NCI-H1105 treated with DMSO at 0.1 percent for 48 hours (cell line): ENCODE results near the gene DPF1.
A peak's percentile ranks its signal among the peaks of the same experiment; 100 is the strongest.
"Not testable (repeated sequence)": the region's sequence is repeated elsewhere in the genome, so short reads cannot be mapped to it uniquely, and the experiment has no call there.

Experiments used
- DNase-seq: peaks from one replicate; lab custom pipeline; 2025; lab: John Stamatoyannopoulos, UW

The DPF1 gene

DNA sequence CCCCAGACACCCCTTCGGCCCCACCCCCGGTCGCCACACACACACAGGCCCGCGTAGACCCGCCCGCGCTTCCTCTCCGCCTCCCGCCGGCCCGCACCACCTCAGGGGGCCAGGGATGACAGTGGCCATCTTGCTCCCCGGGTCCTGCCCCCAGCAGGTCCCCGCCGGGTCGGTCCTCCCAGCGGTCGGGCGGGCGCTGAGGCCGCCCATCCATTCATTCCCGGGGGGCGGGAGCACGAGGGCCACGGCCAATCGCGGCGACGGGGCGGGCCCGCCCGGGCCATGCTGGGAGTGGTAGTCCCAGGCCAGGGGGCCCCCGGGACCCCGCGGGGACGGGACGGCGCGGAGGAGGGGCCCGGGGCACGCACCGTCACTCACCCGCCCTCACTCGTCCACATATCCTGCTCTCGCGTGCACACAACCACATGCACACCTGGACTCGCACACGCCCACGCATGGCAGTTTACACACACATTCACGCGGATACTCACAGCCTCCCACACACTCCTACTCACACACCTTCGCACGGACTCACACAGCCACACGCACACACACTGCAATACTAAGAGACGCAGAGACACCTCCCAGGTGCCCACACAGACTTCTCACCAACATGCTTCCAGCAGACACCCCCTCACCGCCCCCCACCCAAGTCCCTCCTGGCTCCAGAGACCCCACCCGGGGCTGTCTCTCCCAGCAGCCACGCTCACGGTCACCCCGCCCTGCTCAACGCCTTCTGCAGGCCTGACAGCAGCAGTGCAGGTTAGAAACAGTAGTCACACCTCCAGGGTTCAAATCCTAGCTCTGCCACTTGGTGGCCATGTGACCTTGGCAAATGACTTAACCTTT, at the start of gene DPF1:
TSS of gene DPF1 (minus strand) at position 209 of the 849 bp plus-strand sequence. CDS start at position 129, 80 bp downstream.
- peak; percentile 76 for DNase-seq

DNA sequence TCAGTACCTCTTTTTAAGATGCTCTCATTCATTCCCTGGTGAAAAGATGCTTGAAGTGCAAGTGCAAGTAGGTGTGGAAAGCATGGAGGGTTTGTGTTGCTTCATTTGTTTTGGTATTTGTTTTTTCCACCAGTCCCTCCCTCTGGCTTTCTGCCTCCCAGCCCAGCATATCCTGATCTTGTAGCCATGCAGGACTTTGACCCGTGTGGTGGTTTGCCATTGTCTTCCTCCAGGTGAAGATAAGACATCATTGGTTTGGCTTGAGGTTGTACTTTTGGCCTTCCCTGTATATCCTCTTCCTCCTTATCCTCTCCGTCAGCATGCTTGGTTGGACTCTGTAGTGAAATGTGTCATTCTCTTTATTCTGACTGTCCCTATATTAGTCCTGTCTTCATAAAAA, 49.5 kb upstream of the DPF1 start:
- no peak for DNase-seq

- no peak for DNase-seq
Observed at GRCh38 chr19:38270587-38271167, 46.7 kb upstream of the DPF1 start.

GRCh38 chr19:38268539-38268938, 44.5 kb upstream of the DPF1 start:
- no peak for DNase-seq

DNA sequence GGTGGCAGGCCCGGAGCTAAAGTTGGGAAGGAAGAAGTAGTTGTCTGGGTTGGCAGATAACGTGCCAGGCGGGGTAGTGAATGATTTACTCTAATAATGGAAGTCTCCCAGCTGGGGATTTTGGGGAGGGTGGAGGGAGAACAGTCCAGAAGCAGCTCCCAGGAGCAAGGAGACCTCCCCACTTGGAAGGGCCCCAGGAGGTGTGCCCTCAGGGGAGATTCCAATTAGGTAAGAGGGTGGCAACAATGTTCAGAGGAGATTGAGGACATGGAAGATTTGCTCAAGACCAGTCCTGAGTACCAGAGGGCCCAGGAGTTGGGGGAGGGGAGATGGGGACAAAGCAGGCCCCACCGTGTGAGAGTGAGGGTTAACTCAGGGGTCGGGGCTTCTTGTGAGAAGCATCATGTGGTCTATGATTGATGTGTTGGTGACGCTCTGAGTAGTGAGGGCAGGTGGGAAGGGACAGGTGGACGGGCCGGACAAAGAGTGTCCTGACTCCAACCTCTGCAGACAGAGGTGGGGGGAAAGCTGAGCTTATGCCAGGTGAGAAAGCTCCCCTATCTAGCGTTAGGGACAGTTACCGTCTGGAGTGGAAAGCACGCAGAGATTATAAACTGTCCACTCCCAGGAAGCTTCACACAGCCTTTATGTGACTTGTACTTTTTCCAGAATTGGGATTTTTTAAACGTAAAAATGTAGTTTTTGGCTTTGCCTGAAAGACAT, 43.9 kb upstream of the DPF1 start:
- no peak for DNase-seq

DNA sequence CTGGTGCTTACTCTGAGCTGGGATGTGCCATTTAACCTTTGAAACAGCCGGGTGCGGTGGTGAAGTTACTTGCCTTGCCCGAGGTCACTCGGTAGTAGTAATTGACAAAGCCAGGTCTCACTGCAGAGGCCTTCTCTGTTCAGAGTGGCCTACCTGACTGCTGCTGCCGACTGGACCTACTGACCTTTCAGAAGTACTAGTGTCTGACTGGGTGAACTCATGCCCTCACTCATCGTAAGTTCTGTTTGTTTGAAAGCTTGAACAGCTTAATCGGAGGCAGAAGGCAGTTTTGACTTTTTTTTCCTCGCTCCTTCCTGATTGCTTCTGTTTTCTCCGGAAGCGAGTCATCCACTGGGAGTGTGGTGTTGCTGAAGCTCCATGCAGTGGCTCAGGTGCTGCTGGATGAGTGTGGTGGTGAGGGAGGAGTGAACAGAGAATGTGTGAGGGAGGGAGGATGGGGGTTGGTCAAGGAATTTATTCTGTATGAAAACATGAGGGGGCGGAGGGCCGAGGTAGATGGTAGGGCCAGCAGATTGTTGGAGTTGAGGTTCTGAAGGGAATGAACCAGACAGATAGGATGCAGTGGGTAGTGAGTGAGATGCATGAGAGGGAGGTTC, 43.1 kb upstream of the DPF1 start:
- DNase-seq, result no peak

GRCh38 chr19:38265921-38266429, 42.0 kb upstream of the DPF1 start:
- DNase-seq, result no peak

DNA sequence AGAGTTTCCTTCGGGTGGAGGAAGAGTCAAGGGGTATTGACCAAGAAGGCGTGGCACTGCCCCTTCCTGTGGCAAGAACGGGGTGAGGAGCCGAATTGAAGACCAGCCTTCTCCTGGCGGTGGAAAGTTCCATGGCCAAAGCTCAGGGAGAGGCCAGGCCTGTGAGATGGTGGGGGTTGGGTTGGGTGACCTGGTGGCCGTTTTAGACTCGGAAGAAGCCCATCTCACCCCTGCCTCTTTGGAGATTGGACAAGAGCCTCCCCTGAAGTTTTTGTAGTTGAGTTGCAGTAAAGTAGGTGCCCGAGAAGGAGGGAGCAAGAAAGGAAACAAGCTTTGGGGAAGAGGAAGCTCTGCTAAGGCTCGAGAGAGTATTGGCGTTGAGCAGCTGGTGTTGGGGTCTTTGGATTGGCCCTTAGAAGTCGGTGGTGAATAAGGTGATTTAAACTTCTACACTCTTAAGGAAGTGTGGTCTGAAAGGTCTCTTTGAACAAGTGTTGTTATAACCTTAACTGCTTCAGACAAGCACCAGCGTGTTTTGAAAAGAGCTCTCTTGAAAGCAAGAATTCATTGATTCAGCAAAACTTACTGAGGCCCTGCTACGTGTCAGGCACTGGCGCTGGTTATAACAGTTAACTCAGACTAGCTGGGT, 41.3 kb upstream of the DPF1 start:
- no peak for DNase-seq

DNA sequence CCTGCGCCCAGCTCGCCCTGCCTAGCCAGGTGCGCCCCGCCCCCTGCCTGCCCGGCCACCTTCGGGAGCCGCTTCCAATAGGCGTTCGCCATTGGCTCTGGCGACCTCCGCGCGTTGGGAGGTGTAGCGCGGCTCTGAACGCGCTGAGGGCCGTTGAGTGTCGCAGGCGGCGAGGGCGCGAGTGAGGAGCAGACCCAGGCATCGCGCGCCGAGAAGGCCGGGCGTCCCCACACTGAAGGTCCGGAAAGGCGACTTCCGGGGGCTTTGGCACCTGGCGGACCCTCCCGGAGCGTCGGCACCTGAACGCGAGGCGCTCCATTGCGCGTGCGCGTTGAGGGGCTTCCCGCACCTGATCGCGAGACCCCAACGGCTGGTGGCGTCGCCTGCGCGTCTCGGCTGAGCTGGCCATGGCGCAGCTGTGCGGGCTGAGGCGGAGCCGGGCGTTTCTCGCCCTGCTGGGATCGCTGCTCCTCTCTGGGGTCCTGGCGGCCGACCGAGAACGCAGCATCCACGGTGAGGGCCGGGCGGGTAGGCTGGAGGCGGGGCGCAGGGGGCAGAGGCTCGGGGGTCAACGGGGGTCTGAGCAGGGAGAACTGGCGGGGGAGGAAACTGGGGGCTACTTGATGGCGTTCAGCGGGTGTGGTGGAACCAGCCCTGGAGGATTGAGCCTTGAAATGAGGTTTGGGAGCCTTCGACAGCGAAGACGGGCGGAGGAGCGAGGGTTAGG, 40.6 kb upstream of the DPF1 start, which contains the start of gene SPINT2:
TSS of gene SPINT2 (plus strand) at position 88 of the 727 bp plus-strand sequence. CDS start at position 408, 320 bp downstream.
- peak; percentile 93 for DNase-seq

DNA sequence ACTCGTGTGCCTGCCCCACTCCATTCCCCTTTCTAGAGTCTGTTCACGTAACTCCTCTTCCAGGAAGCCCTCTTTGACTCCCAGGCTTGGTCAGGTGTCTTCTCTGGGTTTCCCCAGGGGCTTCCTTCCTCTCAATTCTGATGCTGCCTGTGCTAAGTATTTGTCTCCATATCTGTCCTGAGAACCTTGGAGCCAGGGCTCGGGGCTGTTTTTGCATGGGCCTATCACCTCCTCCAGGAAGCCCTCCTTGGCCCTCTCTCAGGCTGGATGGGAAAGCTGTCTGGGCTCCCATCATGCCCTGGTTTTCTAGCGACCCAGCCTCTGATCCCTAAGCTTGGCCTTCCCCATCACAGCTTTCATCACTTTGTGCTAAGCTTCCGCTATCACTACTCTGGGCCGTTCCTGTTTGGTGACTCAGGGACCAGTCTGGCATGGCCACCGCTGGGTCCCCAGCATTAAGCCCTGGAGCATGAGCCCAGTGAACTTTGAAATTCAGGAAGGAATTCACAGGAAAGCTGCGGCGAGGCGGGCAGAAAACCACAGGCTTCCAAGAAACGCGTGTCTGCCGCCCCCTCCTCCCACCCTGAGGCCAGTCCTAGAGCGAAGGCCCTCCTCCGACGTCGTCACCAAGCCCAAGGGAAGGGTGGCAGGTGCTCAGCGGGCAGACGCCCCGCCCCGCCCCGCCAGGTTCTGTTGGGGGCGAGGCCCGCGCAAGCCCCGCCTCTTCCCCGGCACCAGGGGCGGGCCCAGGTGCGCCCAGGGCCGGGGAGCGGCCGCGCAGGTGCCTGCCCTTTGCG, 39.9 kb upstream of the DPF1 start:
- peak; percentile 96 for DNase-seq

- no peak for DNase-seq
Observed at GRCh38 chr19:38262585-38263268, 38.7 kb upstream of the DPF1 start.

GRCh38 chr19:38261942-38262341, 37.9 kb upstream of the DPF1 start:
- not testable (repeated sequence) for DNase-seq

GRCh38 chr19:38255383-38256014, 31.5 kb upstream of the DPF1 start:
- no peak for DNase-seq

DNA sequence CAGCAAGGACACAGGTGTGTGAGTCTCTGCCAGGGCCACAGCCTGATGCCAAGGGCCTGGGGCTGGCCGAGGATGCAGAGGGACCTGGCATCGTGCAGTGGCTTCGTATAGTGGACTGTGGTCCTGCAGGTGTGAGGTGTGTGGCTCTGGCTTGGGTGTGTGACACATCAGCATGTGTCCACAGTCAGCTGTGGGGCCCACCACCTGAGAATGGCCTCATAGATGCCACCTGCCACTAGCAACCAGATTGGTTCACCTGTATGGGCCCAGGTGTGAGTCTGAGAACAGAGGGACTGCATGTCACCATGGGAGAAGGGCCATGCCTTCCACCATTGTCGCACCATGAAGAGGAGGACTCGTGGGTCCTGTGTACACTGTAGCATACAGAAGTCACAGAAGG, 29.8 kb upstream of the DPF1 start:
- DNase-seq, result no peak

DNA sequence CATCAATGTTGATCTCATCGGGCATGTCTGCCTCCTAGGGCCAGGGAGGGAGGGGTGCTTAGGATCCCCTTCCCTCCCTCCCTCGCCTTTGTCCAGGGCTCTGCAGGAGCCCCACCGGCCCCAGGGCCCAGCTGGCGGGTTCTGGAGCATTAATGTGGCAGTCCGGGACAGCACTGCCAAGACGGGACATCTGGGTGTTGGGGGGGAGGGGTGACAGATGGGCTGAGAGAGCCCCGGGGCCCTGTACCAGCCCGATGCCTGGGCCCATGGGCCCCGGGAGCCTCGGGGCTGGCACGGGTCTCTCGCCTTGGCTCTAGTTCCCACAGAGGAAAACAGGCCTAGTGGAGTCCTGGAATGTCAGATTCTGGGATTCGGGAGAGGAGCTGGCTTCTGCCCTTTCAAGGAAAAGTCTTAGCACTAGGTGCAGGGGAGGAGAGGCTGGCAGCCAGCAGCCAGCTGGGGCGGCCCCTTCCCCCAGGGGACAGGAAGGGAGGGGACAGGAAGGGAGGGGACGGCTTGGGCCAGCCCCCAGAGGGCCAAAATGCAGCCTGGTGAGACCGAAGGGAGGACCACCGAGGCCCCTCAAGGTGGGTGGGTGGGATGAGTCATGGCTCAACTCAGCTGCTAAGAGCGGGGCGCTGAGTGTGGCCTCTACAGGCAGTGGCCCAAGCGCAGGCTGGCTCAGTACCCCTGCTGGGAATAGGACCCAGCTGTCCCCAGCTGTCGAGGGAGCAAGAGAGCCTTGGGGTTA, 29.1 kb upstream of the DPF1 start:
- no peak for DNase-seq

- no peak for DNase-seq
Observed at GRCh38 chr19:38252385-38252784, 28.4 kb upstream of the DPF1 start.

GRCh38 chr19:38251564-38252051, 27.6 kb upstream of the DPF1 start:
- no peak for DNase-seq
